NCI-H2196 (cell line): ENCODE results near the gene RAD54L.
"Not testable (repeated sequence)": the region's sequence is repeated elsewhere in the genome, so short reads cannot be mapped to it uniquely, and the experiment has no call there.

Experiments used
- DNase-seq: peaks from one replicate; lab custom pipeline; 2025; ENCODE audit not compliant: unreplicated experiment; lab: John Stamatoyannopoulos, UW

RAD54L gene

DNA sequence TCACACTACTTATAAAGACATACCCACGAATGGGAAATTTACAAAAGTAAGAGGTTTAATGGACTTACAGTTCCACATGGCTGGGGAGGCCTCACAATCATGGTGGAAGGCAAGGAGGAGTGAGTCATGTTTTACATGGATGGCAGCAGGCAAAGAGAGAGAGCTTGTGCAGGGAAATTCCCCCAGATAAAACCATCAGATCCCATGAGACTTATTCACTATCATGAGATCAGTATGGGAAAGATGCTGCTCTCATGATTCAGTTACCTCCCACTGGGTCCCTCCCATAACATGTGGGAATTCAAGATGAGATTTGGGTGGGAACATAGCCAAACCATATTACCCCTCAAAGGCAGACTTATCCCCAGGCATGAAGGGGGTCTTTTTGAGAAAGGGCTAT is 8.7 kb upstream of the RAD54L start:
- DNase-seq = not testable (repeated sequence)

DNA sequence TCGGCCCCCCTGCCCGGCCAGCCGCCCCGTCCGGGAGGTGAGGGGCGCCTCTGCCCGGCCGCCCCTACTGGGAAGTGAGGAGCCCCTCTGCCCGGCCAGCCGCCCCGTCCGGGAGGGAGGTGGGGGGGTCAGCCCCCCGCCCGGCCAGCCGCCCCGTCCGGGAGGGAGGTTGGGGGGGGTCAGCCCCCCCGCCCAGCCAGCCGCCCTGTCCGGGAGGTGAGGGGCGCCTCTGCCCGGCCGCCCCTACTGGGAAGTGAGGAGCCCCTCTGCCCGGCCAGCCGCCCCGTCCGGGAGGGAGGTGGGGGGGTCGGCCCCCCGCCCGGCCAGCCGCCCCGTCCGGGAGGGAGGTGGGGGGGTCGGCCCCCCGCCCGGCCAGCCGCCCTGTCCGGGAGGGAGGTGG is 5.8 kb upstream of the RAD54L start:
- DNase-seq = not testable (repeated sequence)

- DNase-seq = no peak
These were observed 4.6 kb upstream of the RAD54L start for GRCh38 chr1:46242918-46243317.

DNA sequence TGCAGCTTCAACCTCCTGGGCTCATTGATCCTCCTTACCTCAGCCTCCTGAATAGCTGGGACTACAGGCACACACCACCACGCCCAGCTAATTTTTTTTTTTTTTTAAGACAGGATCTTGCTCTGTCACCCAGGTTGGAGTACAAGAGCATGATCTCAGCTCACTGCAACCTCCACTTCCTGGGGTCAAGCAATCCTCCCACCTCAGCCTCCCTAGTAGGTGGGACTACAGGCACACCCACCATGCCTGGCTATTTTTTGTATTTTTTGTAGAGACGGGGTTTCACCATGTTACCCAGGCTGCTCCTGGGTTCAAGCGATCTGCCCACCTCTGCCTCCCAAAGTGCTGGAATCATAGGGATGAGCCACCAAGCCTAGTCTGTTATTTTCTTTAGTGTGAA is 3.7 kb upstream of the RAD54L start:
- DNase-seq = not testable (repeated sequence)

GRCh38 chr1:46244656-46245371 is 2.7 kb upstream of the RAD54L start:
- DNase-seq = peak; percentile 10

DNA sequence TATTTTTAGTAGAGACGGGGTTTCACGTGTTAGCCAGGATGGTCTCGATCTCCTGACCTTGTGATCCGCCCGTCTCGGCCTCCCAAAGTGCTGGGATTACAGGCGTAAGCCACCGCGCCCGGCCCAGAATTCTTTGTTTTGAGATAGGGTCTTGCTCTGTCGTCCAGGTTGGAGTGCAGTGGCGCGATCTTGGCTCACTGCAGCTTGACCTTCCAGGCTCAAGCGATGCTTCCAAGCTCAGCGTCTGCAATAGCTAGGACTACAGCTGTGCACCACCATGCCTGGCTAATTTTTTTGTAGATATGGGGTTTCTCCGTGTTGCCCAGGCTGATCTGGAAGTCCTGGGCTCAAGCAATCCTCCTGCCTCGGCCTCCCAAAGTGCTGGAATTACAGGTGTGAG is 1.4 kb upstream of the RAD54L start:
- not testable (repeated sequence) for DNase-seq

DNA sequence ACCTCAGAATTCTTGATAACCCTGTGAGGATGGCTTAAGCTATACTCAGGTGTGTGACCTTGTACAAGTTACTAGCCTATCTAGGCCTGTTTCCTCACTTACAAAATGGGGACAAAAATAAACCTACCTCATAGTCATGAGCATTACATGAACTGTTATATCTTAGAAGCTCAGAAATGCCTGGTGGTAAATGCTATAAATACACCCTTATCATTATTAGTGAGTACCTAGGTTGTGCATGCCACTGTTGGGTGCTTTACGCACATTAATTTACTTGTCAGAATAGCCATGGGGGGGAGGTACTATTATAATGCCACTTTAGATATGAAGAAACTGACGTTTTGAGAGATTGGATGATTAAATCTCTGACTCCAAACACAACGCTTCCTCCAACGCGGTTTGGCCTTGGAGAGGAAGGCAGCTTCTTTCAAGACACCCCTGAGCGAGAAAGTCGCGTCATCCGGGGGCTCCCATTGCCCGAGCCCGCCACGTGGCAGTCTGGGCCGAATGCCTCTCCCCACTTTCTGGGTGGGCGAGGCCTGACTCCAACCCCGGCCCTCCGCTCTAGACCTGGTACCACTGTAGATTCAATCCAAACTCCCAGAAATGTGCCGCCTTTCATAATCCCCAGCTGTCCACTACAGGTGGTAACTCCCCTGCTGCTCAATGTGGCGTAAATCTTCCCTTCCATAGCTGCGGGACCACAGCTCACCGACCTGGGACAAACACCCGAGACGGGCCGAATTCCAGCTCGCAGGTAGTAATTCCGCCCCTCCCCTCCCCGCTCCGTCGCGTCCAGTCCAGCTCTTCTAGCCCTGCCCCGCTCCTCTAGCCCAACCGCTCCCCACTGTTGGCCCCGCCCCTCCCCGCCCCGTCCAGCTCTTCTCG is 771 bp upstream of the RAD54L start:
- peak; percentile 47 for DNase-seq

GRCh38 chr1:46248122-46248920 is 758 bp downstream of the RAD54L start:
- DNase-seq = peak; percentile 82

GRCh38 chr1:46254668-46255067 is 7.1 kb downstream of the RAD54L start:
- no peak for DNase-seq

DNA sequence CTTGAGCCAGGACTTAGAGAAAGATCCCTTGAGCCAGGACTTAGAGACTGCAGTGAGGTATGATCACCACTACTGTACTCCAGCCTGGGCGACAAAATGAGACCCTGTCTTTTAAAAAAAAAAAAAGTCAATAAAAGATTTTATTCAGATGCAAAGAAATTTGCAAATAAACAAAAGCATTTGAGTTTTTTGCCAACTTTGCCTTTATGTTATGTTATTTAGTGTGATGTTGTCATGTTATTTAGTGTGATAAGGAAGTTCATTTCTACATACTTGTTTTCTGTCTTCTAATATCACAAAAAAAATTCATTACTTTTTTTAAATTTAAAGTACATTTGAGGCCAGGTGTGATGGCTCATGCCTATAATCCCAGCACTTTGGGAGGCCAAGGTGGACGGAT is 9.0 kb downstream of the RAD54L start:
- DNase-seq = no peak

- no peak for DNase-seq
These were observed 14.9 kb downstream of the RAD54L start for GRCh38 chr1:46262508-46262907.

DNA sequence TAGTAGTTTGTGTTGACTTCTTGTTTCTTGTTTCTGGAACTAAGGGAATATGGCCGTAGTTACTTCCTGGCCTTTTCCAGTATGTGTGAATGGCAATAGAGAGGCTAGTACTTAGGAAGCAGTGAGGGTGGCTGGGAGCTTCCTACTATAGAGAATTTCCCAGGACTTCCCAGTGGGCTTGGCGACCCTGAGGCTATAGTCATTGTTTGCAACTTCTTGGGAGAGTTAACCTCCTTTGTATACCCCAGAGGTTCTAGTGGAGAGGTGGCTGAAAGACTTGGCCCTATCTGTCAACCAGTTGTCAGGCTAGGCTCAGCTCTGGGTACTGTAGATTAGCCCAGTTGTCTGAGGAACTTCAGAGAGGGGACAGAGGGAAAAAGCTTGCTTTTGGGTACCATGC is 15.6 kb downstream of the RAD54L start:
- no peak for DNase-seq

DNA sequence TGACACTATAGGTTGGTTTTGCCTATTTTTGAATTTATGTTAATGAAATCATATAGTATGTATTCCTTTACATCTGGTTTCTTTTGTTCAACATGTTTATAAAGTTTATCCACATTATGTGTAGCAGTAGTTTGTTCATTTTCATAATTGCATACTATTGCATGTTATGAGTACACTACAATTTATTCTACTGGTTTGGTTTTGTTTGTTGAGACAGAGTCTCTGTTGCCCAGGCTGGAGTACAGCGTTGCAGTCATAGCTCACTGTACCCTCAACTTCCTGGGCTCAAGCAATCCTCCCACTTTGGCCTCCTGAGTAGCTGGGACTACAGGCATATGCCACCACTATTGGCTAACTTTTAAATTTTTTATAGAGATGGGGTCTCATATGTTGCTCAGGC is 21.0 kb downstream of the RAD54L start:
- DNase-seq = no peak

GRCh38 chr1:46274225-46275029 is 26.9 kb downstream of the RAD54L start:
- no peak for DNase-seq

DNA sequence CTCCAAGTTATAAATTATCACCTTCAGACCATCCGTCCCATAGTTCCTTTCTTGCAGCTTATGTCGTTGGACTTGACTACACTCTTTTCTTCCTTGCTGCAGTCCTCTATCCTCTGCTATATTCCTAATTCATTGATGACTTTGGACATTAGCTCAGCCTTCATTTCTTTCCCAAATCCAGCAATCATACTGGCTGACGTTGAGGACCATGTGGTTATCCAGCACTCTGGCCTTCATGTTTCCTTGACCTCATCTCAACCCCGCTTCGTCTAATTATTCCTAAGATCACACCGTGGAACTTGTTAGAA is 27.4 kb downstream of the RAD54L start:
- no peak for DNase-seq

- no peak for DNase-seq
These were observed 30.3 kb downstream of the RAD54L start for GRCh38 chr1:46277658-46278373.

DNA sequence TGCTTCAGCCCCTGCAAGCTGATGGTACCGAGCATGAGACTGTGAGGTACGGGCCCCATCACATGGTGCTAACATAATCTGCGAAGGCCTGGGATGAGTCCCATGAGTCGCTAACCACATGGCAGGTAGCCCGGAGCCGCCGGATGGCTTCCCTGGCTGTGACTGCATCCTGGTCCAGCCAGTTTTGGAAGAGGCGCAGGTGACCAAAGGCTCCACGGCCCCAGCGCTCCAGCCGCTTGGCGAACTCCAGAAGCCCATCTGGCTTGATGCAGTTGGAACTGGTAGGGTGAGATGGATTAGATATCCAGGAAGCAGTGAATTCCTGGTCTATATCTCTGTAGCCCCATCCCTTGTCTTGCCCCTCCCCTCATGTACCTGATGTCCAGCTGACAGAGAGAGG is 31.2 kb downstream of the RAD54L start:
- DNase-seq = no peak

- DNase-seq = no peak
These were observed 32.5 kb downstream of the RAD54L start for GRCh38 chr1:46280092-46280491.

- DNase-seq = no peak
These were observed 33.5 kb downstream of the RAD54L start for GRCh38 chr1:46281021-46281420.

- no peak for DNase-seq
These were observed 36.5 kb downstream of the RAD54L start for GRCh38 chr1:46284058-46284457.
